Measurements from ENCODE around the gene JUNB. TPM values are rescaled to one million over a fixed set of nuclear protein-coding genes. Genes with fewer than 3 reads are reported as not detected.

JUNB gene
- total RNA-seq, 1 experiment from 2014 or later, result 112 TPM

DNA sequence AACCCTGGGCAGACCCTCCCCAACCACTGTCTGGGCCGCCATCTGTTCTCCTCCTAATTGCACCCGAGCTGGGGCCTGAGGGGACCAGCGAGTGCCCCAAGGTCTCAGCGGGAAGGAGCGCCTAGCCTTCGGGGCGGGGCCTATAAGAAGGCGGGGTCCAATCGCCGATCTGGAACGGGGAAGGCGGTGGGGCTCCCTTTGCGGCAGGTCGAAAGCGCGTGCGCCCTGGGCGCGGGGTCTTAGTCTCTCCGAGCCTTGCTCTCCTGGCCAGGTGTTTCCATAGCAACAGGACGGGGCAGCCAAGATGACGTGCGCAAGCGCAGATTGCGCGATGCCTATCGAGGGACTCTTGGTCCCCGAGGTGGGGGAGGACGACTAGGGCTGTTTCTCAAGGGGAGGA, 49.8 kb downstream of the JUNB start:
- Histone ChIP-seq H3K27me3 (replicated peaks) (peaks cover 57% of the 10 kb centered on the region), H3K4me1 (replicated peaks) (peaks cover 17% of the 10 kb centered on the region), H3K4me3 (no peak overlapping the region), H3K36me3 (no peaks in the 10 kb centered on the region), H3K9me3 (replicated peaks) (no peaks in the 10 kb centered on the region), H3K27ac (no peak overlapping the region)
- DNase-seq (ENCODE audit: low read depth in 1 of 2, low spot score in 2 of 2), result no peak

DNA sequence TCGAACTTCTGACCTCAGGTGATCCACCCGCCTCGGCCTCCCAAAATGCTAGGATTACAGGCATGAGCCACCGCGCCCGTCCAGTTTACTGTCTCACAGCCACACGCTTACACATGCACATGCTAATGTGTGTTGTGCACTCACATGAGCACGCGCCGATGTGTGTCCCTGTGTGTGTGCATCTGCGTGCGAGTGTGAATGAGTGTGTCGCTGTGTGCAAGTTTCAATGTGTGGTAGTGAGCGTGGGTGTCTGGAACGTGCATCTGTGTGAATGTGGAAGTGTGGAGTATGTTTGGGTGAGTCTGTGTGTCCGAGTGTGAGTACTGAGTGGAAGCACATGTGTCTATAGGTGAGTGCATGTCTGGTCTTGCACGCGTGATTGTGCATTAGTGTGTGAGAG, 51.2 kb downstream of the JUNB start:
- Histone ChIP-seq H3K4me1 (replicated peaks) (peaks cover 16% of the 10 kb centered on the region), H3K4me3 (no peak overlapping the region), H3K27ac (no peak overlapping the region), H3K36me3 (no peaks in the 10 kb centered on the region), H3K27me3 (replicated peaks) (peaks cover 43% of the 10 kb centered on the region), H3K9me3 (replicated peaks) (no peaks in the 10 kb centered on the region)
- no peak for DNase-seq (ENCODE audit: low read depth in 1 of 2, low spot score in 2 of 2)

Other genes with a start within 250 kb of the JUNB start
- gene ZNF564, start 240.0 kb upstream of the JUNB start, total RNA-seq (2014; rRNA removed; shearing (Covaris generic)), result 3.3 and 5.4 TPM in 2 replicates
- gene ZNF490, start 180.7 kb upstream of the JUNB start, total RNA-seq (2014; rRNA removed; shearing (Covaris generic)), result 2.1 and 2.4 TPM in 2 replicates
- gene ZNF791, start 180.6 kb upstream of the JUNB start, total RNA-seq (2014; rRNA removed; shearing (Covaris generic)), result 14.8 and 15.4 TPM in 2 replicates
- 36.1 and 38.7 TPM in 2 replicates for gene MAN2B1, start 124.7 kb upstream of the JUNB start, total RNA-seq (2014; rRNA removed; shearing (Covaris generic))
- 9.7 and 23.7 TPM in 2 replicates for gene WDR83, start 124.7 kb upstream of the JUNB start, total RNA-seq (2014; rRNA removed; shearing (Covaris generic))
- gene DHPS, start 109.6 kb upstream of the JUNB start, total RNA-seq (2014; rRNA removed; shearing (Covaris generic)), result 69.4 and 71.1 TPM in 2 replicates
- gene GNG14, start 103.5 kb upstream of the JUNB start, total RNA-seq (2014; rRNA removed; shearing (Covaris generic)), result not detected in 2 replicates
- 9.0 and 13.2 TPM in 2 replicates for gene FBXW9, start 94.9 kb upstream of the JUNB start, total RNA-seq (2014; rRNA removed; shearing (Covaris generic))
- 24.0 and 25.8 TPM in 2 replicates for gene TNPO2, start 67.6 kb upstream of the JUNB start, total RNA-seq (2014; rRNA removed; shearing (Covaris generic))
- gene TRIR, start 56.8 kb upstream of the JUNB start, total RNA-seq (2014; rRNA removed; shearing (Covaris generic)), result 274 and 417 TPM in 2 replicates
- 88.5 and 127 TPM in 2 replicates for gene GET3, start 54.0 kb upstream of the JUNB start, total RNA-seq (2014; rRNA removed; shearing (Covaris generic))
- gene BEST2, start 39.7 kb upstream of the JUNB start, total RNA-seq (2014; rRNA removed; shearing (Covaris generic)), result 0.13 TPM in 1 of 2 replicates, not detected in the other
- 12.4 and 27.5 TPM in 2 replicates for gene HOOK2, start 15.9 kb upstream of the JUNB start, total RNA-seq (2014; rRNA removed; shearing (Covaris generic))
- gene PRDX2, start 10.3 kb downstream of the JUNB start, total RNA-seq (2014; rRNA removed; shearing (Covaris generic)), result 4.6 and 8.7 TPM in 2 replicates
- not detected in 2 replicates for gene THSD8, start 10.6 kb downstream of the JUNB start, total RNA-seq (2014; rRNA removed; shearing (Covaris generic))
- gene RNASEH2A, start 15.1 kb downstream of the JUNB start, total RNA-seq (2014; rRNA removed; shearing (Covaris generic)), result 68.8 and 78.9 TPM in 2 replicates
- not detected in 2 replicates for gene RTBDN, start 43.1 kb downstream of the JUNB start, total RNA-seq (2014; rRNA removed; shearing (Covaris generic))
- not detected in 2 replicates for gene MAST1, start 47.0 kb downstream of the JUNB start, total RNA-seq (2014; rRNA removed; shearing (Covaris generic))
- 21.8 and 25.5 TPM in 2 replicates for gene DNASE2, start 90.0 kb downstream of the JUNB start, total RNA-seq (2014; rRNA removed; shearing (Covaris generic))
- not detected in 2 replicates for gene KLF1, start 95.7 kb downstream of the JUNB start, total RNA-seq (2014; rRNA removed; shearing (Covaris generic))
- gene GCDH, start 99.7 kb downstream of the JUNB start, total RNA-seq (2014; rRNA removed; shearing (Covaris generic)), result 25.9 and 43.7 TPM in 2 replicates
- gene SYCE2, start 127.8 kb downstream of the JUNB start, total RNA-seq (2014; rRNA removed; shearing (Covaris generic)), result 0.24 TPM in 1 of 2 replicates, not detected in the other
- 48.3 and 101 TPM in 2 replicates for gene FARSA, start 142.2 kb downstream of the JUNB start, total RNA-seq (2014; rRNA removed; shearing (Covaris generic))
- gene CALR, start 147.1 kb downstream of the JUNB start, total RNA-seq (2014; rRNA removed; shearing (Covaris generic)), result 1,330 and 1,700 TPM in 2 replicates
- 145 and 164 TPM in 2 replicates for gene RAD23A, start 154.4 kb downstream of the JUNB start, total RNA-seq (2014; rRNA removed; shearing (Covaris generic))
- gene GADD45GIP1, start 165.7 kb downstream of the JUNB start, total RNA-seq (2014; rRNA removed; shearing (Covaris generic)), result 75.7 and 84.3 TPM in 2 replicates
- 0.41 TPM in 1 of 2 replicates, not detected in the other for gene DAND5, start 178.1 kb downstream of the JUNB start, total RNA-seq (2014; rRNA removed; shearing (Covaris generic))
- 9.4 and 10.9 TPM in 2 replicates for gene NFIX, start 204.0 kb downstream of the JUNB start, total RNA-seq (2014; rRNA removed; shearing (Covaris generic))

Measured in SJSA1 (cell line).